RCC 7860 (cell line): ENCODE results near the gene IQCB1.
"Not testable (repeated sequence)": the region's sequence is repeated elsewhere in the genome, so short reads cannot be mapped to it uniquely, and the experiment has no call there.

Source experiments
- DNase-seq: peaks from one replicate; pipeline ENCODE4 v3.0.0-alpha.2; 2015; ENCODE audit warnings: low spot score
- FAIRE-seq: peaks from 2 replicates; lab custom pipeline; 2012; peaks lifted over from hg19 to GRCh38; lab: Jason Lieb, UNC

Gene IQCB1, protein sequence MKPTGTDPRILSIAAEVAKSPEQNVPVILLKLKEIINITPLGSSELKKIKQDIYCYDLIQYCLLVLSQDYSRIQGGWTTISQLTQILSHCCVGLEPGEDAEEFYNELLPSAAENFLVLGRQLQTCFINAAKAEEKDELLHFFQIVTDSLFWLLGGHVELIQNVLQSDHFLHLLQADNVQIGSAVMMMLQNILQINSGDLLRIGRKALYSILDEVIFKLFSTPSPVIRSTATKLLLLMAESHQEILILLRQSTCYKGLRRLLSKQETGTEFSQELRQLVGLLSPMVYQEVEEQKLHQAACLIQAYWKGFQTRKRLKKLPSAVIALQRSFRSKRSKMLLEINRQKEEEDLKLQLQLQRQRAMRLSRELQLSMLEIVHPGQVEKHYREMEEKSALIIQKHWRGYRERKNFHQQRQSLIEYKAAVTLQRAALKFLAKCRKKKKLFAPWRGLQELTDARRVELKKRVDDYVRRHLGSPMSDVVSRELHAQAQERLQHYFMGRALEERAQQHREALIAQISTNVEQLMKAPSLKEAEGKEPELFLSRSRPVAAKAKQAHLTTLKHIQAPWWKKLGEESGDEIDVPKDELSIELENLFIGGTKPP

DNA sequence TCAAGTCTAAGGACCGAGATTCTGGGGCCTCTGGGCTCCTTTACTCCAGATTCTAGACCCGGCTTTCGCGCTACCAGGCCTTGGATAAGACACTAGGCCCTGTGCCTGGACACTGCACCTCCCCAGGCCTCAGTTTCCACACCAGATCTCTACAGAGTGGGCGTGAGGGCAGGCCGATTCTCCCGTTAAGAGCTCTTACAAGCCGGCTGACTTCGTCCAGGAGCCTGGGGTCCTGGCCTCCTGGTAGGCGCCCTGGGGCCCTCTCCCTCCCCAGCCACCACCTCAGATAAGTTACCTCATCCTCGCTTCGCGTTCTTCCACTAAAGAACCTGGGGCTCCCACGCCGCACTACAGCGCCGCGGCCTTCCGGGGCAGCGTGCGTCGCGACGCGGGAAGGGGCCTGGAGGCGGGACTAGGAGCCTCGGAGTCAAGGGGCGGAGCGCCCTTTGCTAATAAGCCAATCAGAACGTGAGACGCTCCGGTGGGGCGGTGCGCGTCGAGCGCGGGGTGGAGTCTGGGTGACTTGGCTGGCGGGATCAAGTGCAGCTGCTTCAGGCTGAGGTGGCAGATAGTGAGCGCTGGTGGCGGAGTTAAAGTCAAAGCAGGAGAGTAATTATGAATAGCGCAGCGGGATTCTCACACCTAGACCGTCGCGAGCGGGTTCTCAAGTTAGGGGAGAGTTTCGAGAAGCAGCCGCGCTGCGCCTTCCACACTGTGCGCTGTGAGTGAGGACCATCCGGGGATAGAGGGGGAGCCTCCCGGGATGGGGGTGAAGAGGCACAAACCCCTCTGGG is at the start of gene IQCB1, which contains the start of gene EAF2:
TSS of gene IQCB1 (minus strand) at position 390 of the 794 bp plus-strand sequence. CDS start 6,100 bp downstream, outside the sequence.
TSS of gene EAF2 (plus strand) at position 539 of the 794 bp plus-strand sequence. CDS start at position 616, 77 bp downstream.
- peak; percentile 90 for FAIRE-seq
- DNase-seq, result peak; percentile 89

DNA sequence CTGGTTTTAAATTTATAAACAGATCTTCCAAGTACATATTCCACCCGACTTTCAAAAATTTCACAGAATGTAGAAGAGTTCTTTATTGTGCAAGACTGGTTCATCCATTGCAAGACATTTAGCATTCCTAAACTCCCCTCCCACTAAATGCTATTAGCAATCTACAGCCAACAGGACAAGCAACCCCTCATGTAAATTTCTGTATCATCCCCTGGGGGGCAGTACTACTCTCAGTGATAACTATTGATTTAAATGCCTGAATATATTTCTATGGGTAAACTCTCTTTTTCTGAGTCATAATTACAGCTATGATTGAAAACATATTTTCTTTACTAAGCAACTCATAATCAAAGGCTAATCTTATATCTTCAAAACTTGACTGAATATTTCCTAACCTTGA is 48.6 kb upstream of the IQCB1 start:
- peak; percentile 3 for DNase-seq

DNA sequence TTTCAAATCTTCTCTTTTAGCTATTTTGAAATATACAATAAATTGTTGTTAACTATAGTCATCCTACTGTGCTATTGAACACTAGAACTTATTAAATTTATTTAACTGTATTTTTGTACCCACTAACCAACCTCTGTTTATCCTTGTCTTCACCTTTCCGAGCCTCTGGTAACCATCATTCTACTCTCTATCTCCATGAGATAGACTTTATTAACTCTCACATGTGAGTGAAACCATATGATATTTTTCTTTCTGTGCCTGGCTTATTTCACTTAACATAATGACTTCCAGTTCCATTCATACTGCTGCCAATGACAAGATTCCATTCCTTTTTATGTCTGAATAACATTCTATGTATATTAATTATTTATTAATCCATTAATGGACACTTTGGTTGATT is 43.6 kb upstream of the IQCB1 start:
- no peak for FAIRE-seq
- no peak for DNase-seq

More for the DNA sequence above, 48.6 kb upstream of the IQCB1 start:
- no peak for FAIRE-seq

DNA sequence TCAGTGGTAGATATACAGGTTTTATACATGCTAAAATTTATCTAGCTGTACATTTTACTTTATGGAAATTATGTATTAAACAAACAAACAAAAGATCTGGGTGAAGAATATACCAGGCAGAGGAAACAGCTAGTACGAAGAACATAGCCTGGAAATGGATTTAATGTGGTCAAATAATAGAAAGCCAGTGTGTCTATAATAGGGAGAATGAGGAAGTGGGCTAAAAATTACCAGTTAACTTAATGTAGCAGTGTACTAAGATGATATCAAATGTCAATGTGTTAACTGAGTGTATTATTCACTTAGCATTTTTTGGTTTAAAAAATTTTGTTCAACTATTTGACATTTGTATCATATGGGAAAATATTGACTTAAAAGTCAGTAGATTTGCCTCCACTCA is 36.6 kb upstream of the IQCB1 start:
- DNase-seq (no peak), FAIRE-seq (no peak)

DNA sequence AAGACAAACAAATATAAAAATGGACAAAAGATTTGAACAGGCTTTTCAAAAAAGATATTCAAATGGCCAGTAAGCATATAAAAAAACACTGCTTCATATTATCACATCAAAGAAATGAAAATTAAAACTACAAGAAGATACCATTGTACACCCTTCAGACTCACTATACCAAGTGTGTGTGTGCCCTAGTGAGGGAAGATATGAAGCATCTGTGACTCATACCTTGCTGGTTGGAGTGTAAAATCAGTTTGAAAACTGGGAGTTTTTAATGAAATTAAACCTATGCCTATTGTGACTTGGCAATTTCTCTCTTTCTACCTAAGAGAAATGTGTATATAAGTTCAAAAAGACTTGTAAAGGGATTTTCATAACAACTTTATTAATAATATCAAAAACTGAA is 35.9 kb upstream of the IQCB1 start:
- DNase-seq (no peak), FAIRE-seq (no peak)

DNA sequence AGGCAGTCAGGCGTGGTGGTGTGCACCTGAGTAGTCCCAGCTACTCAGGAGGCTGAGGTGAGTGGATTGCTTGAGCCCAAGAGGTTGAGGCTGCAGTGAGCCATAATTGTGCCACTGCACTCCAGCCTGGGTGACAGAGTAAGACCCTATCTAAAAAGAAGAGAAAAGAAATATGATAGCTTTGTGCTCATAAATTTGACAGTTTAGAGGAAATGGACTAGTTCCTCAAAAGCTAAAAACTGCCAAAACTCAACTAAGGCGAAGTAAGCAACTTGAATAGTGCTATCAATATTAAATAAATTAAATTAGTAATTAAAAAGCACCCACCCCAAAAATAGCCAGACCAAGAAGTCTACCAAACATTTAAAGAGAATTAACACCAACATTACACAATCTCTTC is 34.9 kb upstream of the IQCB1 start:
- DNase-seq (no peak), FAIRE-seq (no peak)

DNA sequence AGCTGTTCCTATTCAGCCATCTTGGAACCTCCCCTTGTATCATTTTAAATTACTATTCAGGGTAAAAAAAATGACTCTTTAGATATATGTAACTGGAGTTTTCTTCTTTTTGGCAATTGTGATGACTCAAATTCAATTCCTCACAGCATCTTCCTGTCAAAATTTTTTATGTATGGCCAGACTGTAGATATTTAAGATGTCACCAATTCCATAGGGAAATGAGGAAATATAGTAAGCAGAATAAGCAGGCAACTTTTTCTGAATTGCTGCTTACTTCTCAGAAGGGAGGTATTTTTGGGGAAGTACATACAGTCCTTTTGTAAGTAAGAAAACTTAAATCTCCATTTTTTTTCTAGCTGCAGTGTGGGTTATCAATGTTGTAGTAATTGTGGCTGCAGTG is 28.9 kb upstream of the IQCB1 start:
- DNase-seq (no peak), FAIRE-seq (no peak)

DNA sequence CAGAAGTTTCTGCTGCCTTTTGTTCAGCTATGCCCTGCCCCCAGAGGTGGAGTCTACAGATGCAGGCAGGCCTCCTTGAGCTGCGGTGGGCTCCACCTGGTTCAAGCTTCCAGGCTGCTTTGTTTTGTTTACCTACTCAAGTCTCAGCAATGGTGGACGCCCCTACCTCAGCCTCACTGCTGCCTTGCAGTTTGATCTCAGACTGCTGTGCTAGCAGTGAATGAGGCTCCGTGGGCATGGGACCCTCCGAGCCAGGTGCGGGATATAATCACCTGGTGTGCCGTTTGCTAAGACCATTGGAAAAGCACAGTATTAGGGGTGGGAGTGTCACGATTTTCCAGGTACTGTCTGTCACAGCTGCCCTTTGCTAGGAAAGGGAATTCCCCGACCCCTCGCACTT is 28.4 kb upstream of the IQCB1 start:
- FAIRE-seq, DNase-seq: not testable (repeated sequence)

DNA sequence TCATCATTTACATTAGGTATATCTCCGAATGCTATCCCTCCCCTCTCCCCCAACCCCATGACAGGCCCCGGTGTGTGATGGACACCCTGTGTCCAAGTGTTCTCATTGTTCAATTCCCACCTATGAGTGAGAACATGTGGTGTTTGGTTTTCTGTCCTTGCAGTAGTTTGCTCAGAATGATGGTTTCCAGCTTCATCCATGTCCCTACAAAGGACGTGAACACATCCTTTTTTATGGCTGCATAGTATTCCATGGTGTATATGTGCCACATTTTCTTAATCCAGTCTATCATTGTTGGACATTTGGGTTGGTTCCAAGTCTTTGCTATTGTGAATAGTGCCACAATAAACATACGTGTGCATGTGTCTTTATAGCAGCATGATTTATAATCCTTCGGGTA is 22.9 kb upstream of the IQCB1 start:
- not testable (repeated sequence) for FAIRE-seq, DNase-seq

DNA sequence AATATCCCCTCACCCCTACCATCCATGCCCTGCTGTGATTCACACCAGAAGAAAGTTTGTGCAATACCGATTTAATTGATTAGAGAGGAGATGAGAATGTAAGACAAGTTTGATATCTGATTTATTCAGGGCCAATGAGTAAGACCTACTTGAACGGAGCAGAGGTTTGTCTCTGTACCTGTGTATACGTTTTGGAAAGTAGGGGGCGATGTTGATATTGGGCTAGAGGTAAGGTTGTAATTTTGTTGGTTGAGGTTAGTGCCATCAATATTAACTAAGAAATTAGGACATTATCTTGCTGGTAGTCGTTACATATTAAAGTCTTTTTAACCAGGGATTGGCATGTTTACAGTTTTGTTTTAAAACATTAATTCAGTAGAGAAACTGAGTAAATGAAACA is 20.7 kb upstream of the IQCB1 start:
- FAIRE-seq (no peak), DNase-seq (no peak)

DNA sequence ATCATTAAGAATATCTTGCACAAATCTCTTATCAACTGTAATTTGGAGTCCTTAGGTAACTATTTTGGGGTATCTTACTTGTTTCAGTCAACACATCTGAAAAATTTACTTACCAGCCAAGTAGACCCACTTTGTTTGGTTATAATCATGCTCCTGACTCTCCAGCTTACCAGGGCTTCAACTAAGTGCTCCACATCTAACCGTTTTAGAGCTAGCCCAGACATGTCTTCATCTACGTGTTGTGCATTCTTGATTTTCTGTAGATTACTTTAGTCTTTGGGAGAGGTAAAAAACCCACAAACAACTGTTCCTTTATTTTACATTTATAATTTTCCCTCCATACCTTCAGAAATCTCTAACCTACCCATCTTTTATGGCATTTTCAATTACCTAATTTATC is 17.4 kb upstream of the IQCB1 start:
- no peak for FAIRE-seq

DNA sequence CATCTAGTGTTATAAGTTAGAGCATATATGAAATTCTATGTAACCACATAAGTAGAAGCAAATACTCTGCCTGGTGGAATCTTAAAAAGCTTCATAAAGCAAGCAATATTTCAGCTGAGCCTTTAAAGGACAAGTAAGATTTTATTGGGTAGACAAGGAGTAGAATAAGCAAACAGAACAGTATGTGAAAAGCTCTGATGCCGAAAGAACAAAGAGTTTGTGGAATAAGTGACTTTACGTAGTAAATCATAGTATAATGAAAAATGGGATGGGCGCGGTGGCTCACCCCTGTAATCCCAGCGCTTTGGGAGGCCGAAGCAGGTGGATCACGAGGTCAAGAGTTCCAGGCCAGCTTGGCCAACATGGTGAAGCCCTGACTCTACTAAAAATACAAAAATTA is 10.0 kb upstream of the IQCB1 start:
- no peak for FAIRE-seq
- DNase-seq, result no peak

More for the DNA sequence above, 17.4 kb upstream of the IQCB1 start:
- no peak for DNase-seq

DNA sequence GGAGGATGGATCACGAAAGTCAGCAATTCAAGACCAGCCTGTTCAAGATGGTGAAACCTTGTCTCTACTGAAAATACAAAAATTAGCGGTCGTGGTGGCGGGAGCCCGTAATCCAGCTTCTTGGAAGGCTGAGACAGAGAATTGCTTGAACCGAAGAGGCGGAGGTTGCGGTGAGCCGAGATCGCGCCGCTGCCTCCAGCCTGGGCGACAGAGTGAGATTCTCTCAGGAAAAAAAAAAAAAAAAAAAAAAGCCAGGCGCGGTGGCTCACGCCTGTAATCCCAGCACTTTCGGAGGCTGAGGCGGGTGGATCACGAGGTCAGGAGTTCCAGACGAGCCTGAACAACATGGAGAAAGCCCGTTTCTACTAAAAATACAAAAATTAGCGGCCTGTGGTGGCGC is 5.1 kb upstream of the IQCB1 start:
- no peak for DNase-seq
- no peak for FAIRE-seq

DNA sequence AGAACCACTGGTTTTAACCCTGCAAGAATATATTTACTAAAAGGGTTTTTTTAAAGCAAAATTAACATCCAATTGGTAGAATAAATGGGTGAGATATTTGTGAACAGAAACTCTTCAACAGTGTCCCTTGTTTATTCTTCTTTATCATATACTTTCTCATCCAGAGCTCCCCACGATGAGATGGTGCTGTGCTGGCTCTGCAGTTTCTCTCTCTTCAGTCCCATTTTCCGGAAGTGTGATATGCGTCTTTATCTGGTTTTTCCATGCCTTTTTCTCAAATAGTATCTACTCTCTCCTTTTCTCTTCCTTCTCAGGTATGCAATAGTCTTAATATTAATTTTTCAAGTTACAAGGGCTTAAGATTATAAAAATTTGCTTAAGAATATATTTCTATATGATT is 1.6 kb upstream of the IQCB1 start:
- FAIRE-seq (no peak), DNase-seq (no peak)

DNA sequence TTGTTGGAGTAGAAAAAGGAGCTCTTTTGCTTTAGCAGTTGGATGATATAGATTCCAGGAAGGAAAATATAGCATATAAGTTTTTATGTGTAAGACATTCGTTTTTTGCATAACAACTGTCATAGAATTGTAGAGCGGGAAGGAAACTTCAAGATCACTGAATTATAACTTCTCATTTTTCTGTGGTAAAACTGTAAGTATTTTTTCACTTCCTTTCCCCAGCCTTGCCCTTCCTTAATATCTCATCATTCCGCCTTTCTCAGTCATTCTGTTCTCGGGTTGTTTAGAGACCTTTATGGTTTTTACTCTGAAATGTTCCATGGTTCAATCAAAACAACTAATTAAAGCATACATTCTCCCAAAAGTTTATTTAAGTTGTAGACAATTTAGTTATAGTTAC is 1.2 kb upstream of the IQCB1 start:
- FAIRE-seq, result no peak
- DNase-seq, result no peak

DNA sequence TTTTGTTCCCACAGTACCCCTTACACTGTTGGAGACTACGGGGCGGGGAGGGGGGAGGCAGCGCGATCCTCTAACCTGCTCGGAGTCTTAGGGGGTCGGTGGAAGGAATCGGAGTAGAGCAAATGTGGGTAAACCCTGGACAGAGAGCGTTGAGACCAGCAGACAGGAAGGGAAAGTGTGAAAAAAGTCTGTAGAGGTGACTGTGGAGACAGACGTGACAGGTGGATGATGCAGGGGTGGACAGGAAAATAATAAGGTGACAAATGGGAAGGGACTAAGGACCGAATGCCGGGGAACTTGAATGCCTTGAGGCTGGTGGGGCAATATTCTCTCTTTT is 573 bp upstream of the IQCB1 start:
- no peak for DNase-seq
- FAIRE-seq, result no peak

DNA sequence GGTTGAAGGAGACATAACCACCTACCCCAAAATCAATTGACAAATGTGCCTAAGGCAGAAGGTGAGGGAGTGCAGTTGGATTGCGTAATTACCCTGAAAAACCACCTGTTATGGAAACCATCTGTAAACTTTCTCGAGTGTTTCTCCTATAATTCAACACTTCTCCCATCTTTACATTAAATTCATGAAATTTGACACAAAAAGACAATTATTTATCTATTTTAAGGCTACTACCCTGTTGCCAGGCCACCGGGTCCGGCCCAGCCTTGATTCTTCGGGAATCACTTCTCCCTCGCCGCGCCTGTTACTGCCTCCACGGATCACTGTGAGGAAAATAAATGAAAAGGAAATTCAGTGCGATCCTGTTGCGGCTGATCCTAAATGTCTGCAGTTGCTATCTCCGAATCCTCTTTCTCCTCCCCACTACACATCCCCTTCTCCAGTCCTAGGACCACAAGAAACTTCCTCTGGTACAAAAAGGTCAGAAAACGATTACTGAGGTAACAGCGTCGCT is 646 bp downstream of the IQCB1 start:
- FAIRE-seq, result no peak
- no peak for DNase-seq

DNA sequence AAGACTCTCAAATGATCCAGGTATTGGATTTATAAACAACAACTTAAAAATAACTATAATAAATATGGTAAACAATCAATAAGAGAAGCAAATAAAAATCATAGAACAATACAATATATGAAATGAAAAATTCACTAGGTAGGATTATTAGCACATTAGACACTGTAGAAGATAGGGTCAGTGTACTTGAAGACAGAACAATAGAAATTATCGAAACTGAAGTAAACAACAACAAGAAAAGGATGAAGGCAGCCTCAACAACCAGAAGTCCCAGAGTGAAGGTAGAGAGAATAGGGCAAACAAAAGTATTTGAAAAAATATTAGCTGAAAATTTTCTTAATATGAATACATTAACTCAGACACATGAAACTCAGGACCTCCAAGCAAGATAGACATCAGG is 11.9 kb downstream of the IQCB1 start:
- DNase-seq (no peak), FAIRE-seq (no peak)

DNA sequence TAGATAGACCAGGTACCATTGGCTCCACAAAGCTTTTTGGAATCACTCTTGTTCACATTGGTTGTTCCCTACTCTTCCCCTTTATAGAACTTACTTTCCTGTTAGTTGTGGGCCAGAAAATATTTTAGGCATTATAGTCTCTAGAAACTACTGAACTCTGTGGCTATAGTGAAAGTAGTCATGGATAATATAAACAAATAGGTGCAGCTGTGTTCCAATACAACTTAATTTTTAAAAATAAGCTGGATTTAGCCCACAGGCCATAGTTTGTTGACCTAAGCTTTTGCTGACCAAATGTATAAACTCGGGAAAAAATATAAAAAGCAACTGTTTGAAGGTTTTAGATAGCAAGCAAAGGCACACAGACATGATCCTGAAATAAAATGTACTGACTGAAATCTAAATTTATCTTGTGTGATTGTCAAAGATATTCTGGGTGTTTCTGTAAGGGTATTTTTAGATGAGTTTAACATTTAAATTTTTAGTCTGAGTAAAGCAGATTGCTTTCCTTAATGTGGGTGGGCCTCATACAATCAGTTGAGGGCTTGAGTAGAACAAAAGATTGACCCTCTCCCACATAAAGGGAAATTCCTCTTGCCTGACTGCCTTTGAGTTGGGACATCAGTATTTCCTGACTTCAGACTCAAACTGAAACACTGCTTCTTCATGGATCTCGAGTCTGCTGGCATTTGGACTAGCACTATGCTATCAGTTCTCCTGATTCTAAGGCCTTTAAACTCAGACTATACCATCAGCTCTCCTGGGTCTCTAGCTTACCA is 13.2 kb downstream of the IQCB1 start:
- FAIRE-seq (no peak), DNase-seq (no peak)

DNA sequence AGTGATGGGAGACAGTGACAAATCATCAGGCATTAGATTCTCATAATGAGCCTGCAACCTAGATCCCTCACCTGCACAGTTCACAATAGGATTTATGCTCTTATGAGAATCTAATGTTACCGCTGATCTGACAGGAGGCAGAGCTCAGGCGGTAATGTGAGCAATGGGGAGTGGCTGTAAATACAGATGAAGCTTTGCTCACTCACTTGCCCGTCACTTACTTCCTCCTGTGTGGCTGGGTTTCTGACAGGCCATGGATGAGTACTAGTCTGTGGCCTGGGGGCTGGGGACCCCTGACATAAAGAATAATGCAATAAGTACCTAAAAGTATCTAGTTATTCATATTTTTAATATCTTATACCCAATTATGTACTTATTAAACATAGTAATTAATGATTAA is 15.6 kb downstream of the IQCB1 start:
- FAIRE-seq (no peak), DNase-seq (no peak)

DNA sequence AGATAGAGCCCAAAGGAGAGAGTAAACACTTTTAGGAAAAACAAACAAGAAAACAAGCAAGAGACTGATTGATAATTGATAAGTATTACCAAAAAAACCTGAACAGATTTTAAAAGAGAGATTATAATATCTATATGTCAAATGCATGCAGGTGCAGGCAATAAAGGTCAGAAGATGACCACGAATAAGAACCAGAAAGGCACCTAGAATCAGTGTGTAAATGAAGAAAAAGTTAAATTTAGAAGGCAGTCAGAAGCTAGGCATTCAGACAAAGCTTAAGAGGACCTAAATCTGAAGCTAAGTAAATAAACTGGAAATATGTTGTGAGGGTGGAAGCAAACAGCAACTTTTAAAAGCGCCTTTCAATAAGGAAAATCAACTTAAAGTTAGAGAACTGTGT is 16.3 kb downstream of the IQCB1 start:
- FAIRE-seq (no peak), DNase-seq (no peak)
